GM12878 (cell line): ENCODE results near the gene CENPP.

Source experiments
- MXI1 ChIP-seq: fragments of 150-350 bp; IDR thresholded peaks from 2 replicates; pipeline ENCODE4 v1.6.1; 2011; ENCODE audit warnings: low read depth, mild to moderate bottlenecking, inconsistent platforms, low read length, improper control_type of control experiment
- STAT1 ChIP-seq: fragments of 450-650 bp; conservative IDR thresholded peaks from 2 replicates; pipeline ENCODE4 v1.6.1; 2014; ENCODE audit warnings: antibody characterized with exemption, mild to moderate bottlenecking

DNA sequence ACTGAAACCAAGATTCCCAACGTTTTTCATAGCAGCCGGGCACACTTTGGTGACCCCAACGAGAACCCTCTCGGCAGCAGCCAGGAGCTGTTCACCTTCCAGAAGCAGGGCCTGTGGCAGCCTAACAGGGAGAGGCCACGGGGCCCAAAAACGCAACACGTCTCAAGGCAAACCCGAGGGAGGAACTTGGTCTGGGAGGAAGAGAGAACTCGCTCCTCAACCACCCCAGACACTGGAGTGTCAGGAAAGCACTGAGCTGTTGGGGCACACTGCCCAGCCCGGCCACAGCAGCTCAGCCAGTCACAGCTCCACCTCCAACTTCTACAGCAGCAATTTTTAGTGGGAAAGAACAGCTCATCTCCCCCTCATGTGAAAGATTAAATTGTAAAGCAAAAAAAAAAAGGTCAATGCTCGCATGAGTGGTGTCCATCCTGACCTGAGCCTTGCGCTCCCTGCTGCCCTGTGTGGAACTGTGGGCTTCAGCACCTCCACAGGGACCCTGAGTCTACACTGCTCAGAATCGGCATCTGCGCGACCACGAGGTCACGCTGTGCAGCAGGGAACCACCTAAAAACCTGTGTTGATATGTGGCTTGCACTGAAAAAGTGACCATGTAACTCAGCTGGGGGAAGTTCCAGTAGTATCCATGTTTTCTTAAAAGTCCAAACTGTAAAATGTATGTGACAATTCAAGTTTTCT lies 289.2 kb downstream of the CENPP start:
- TF ChIP-seq MXI1: no peak
- TF ChIP-seq STAT1: no peak
